Right lung (tissue), 10 donors: ENCODE results near the gene EFCAB10. TPM values are rescaled to one million over a fixed set of nuclear protein-coding genes. Genes with fewer than 3 reads are reported as not detected.

Experiments
- DNase-seq, 2 donors: peaks; one replicate each; pipeline ENCODE4 v3.0.0-alpha.2; 2013
- long read RNA-seq, 8 donors: transcript quantifications; one replicate each; lab custom pipeline, GENCODE V29; 2026
- polyA plus RNA-seq, 5 donors: library from polyadenylated mRNA; unstranded; fragments of 120-200 nt; gene quantifications; one replicate each; pipeline versions ENCODE4 v1.2.1 to v1.2.3, GENCODE V29; 2013; ENCODE audit warnings: inconsistent platforms in 1 of 5, low replicate concordance in 1 of 5; ENCODE audit not compliant: insufficient read length in 5 of 5, insufficient read depth in 1 of 5

EFCAB10 gene, protein sequence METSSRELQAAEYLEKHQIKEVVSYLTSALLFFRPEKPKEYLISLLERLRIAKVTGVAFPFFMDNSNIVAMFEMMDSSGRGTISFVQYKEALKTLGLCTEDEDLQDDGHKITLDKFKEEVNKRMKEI
- polyA plus RNA-seq = 1 to 10 TPM; 2.6 to 8.3 (median 5.4) TPM
- long read RNA-seq, donor 1, partial matches to known transcripts = 0 of 2 reads
- long read RNA-seq, donor 1, other reads (novel, unspliced or antisense) = 0 of 2 reads
- long read RNA-seq, donor 2 = 0 reads
- long read RNA-seq, donor 3, partial matches to known transcripts = 0 of 2 reads
- long read RNA-seq, donor 3, other reads (novel, unspliced or antisense) = 0 of 2 reads
- long read RNA-seq, donor 4, partial matches to known transcripts = 0 of 2 reads
- long read RNA-seq, donor 4, other reads (novel, unspliced or antisense) = 0 of 2 reads
- long read RNA-seq, donor 5 = 0 reads
- long read RNA-seq, donor 6, partial matches to known transcripts = 0 of 4 reads
- long read RNA-seq, donor 6, other reads (novel, unspliced or antisense) = 0 of 4 reads
- long read RNA-seq, donor 7, partial matches to known transcripts = 0 of 2 reads
- long read RNA-seq, donor 7, other reads (novel, unspliced or antisense) = 0 of 2 reads
- long read RNA-seq, donor 8 = 0 reads

DNA sequence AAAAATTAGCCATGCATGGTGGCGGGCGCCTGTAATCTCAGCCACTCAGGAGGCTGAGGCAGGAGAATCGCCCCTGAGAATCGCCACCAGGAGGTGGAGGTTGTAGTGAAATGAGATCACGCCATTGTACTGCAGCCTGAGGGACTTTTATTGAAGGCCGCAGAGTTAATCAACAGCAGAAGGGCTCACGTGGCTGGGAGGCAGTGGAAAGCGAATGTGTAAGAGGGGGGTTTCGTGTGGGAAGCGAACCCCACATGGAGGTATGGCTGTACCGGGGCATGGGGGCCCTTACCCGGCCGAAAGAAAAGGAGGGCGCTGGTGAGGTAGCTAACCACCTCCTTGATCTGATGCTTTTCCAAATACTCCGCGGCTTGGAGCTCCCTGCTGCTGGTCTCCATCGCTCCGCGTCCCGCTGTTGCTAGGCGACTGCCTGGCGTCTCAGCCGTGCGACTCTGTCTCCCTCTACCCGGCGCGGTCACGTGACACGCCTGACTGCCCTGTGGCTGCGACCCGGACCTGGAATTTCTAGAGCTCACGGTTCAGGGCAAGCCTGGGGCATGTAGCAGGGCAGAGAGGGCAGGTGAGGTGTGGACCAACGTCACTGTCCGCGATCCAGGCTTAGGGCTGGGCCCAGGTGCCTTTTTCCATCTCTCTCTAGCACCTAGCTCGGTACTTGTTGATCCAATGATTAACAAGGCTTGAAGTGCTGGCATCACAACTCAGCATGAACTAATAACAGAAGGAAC, at the start of gene EFCAB10:
Gene EFCAB10, minus strand, starts transcription at position 428 of the 746 bp plus-strand sequence. Its CDS starts 30 bp downstream, at position 398.
- peak; percentile 47 to 58 for DNase-seq

DNA sequence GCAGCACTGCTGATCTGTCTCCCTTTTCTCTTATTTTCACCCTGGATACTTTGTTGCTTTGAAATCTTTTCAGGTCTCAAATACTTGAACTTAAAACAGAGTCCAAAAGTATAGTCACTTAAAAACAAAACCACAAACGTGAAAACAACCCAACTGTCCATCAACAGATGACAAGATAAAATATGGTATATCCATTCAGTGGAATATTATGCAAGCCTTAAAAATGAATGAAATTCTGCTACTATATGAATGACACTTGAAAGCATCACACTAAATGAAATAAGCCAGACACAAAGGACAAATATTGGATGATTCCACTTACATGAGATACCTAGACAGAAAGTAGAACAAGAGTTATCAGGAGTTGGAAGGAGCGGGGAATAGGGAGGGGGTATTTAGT, 44.7 kb upstream of the EFCAB10 start:
- DNase-seq = no peak

DNA sequence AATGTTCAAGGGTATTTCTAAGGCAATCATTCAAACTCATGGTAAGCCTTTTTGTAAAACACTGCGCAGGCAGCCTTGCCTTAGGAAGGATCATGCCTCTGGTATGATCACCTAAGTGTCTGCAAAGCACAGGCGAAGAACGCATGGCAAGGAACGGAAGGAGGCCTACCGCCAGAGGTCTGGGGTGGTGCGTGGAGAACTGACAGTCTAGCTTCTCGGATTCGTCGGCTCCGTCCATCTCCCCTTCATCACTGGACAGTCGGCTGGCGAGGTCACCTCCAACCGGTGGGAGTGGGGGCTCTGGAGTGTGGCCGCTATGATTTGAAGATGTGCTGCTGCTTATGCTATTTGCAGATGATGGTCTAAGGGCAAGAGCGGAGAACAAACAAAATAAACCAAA, 42.6 kb upstream of the EFCAB10 start:
- no peak for DNase-seq

DNA sequence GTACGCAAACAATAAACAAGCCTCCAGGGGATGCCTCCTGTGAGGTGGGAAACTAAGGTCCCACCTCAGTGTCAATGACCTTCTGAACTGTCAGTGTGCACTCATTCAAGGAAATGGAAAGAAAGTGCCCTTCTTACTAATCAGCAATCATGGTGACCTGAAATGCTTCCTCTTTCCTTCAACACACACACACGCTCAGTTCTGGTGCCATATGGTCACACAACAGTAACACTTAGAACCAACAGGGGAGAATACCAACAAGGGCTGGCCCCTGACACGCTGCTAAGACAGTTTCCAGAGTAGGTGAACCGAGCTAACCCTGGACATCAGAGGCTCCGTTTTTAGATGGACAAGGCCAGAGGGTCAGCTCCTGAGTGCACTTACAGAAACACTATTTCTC, 42.1 kb upstream of the EFCAB10 start:
- no peak for DNase-seq

DNA sequence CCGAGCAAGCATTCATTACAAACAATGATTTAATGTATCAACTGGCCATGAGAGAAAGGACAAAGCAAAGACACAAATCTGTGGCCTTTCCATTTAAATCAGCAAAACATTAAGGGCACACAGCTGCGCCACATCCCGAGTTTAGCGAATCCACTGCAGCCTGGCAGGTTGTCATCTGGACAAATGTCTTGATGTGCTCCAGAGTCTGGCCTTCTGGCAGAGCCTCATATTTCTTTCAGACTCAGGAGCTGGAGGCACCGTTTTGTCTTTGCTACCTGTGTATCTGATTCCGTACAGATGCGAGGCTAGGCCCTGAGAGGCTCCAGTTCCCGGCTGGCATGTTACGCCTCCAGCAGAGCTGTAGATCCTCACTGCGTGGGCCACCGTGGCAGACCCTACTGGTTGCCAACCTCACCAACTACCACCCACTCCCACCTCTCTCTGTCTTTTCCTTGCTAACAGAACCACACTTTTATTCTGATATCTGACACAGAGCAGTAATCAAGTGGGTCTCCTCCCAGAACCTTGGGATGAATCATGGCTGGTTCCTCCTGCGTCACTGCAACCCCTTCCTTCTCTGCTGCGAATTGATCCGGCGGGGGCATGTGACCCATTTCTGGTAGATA, 40.9 kb upstream of the EFCAB10 start:
- DNase-seq = no peak

DNA sequence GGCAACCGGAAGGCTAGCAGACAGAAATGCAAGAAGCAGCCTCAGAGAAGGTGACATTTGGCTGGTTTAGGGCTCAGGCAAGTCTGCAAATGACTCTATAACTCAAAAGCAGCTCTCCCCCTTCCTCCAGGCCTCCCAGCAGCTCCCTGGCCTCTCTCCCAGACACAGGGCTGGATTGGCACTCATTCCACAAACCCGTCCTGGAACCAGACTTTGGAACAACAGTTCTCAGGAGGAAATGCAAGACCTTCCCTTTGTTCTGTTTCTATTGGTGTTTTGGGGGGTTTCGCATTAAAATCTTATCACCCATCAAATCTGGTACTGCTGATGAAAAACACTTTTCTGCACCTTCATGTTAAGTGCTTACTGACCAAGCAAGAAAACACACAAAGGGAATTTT, 40.3 kb upstream of the EFCAB10 start:
- peak; percentile 60 to 64 for DNase-seq

DNA sequence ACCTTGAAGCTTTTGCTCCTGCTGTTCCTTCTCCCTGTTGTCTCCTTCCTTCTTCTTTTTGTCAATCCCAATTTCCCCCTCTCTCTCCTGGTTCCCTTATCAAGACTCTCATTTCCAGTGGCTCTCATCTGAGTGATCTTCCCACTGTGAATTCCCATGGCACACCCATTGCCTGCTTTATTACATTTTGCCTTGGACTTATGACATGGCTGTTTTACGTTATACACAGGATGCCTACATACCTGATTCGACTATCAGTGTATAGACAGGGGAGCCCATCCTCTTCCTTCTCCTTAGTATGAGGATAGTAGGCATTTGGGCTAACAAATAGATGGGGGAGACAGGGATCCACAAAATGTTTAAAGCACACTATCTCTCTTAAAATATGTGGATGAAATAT, 39.9 kb upstream of the EFCAB10 start:
- DNase-seq = no peak

DNA sequence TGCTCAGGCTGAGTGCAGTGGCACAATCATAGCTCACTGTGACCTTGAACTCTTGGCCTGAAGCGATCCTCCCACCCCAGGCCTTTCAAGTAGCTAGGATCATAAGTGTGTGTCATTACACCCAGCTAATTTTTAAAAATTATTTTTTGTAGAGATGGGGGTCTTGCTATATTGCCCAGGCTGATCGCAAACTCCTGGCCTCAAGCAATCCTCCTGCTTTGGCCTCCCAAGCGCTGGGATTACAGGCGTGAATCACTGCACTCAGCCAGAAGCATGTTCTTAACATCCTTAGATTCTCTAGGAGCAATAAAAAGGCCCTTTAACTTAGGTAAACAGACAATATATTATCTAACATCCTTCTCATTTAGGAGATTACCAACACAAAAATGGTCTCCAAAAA, 38.3 kb upstream of the EFCAB10 start:
- DNase-seq = no peak

DNA sequence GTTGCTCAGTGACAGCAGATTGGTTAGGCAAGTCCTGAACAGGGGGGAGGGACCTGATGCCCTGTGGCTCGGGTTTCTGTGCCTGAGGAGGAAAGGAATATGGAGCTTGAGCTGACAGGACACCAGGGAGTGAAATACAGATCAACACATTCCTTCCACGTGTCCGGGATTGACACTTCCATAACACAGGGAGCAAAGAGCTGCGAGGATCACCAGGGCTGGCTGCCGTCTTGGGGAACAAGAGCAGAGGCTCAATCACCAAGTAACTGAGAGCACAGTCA, 36.7 kb upstream of the EFCAB10 start:
- DNase-seq = no peak

DNA sequence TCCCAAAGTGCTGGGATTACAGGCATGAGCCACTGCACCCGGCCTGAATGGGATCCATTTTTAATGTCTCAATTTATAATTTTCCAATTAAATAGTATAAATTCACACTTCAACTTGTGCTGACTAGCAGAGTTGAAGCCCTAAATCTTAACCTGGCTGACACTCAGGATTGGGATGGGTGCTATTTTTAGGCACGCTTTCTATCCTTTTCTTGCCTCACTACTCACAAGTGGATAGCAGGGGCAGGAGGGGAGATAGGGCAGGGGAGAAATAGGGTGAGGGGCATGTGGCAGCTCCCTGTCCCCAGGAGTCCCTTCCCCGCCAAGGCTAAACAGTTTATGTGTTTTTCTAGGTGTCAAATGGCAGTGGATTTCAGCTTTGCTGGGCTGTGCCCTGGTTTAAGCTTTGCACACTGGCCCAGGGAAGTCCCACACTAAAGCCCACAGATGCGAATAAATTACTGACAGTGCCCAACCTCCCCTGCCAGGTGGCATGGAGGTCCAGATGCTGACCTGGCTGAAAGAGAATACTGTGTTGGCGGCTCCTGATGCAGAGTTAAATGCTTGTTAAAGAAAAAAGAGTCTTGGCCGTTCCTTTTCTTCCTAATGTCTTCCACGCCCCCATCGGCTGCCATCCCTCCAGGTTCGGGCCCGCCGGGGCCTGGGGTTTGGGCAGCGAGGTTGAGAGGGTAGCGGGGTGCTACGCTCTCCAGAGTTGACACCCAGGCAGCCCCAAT, 36.2 kb upstream of the EFCAB10 start:
- DNase-seq = no peak

DNA sequence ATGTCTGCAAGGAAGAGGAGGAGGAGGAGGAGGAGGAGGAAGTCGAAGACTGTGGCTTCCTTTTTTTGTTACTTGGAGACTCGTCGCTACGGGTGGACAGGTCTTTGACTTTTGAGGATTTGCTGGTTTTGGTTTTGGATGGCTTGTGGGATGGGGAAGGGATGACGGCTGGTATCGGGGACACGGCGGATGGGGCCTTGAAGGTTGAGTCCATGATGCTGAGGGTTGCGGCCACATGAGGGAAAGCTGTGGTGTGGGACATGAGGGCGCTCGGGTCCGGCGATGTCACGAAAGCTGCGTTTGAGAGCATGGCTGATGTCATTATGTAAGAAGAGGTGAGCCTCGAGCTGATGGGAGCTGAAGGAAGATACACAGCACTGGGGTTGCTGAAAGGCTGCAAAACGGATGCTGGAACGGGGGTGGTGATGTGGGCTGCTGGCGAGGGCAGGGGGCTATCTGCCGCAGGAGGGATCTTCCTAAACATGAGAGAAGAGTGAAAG, 33.1 kb upstream of the EFCAB10 start:
- no peak for DNase-seq

DNA sequence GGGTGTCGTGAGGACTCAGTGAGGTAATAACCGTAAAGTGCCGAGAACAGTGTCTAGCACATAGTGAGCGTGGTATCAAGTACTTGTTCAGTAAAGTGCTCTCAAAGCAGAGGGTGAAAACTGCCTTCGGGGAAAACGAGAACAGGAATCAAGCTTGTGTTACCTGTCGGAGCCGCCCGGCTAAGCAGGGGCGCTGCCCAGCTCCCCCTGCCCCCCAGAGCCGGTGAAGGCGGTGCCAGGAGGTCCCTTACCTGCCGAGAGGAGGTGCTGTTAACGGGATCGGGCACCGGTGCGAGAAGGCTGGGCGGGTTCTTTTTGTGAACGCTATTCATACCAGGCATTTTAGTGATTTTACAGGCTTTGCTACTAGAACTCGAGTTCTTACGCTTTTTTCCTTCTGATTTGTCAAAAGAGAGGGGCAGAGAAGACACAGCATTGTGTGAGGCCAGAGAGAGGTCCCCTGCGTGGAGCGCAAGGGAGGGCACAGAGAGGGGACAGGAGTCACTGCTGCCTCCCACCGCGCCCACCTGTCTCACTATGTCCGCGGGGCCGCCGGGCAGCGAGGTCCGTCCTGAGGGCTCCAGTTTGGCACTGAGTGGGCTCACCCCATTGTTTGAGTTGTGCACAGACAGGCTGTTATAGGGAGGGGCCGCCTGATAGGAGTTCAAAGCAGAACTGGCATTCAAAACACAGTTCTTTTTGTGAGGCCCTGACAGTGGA, 32.5 kb upstream of the EFCAB10 start:
- DNase-seq = no peak

DNA sequence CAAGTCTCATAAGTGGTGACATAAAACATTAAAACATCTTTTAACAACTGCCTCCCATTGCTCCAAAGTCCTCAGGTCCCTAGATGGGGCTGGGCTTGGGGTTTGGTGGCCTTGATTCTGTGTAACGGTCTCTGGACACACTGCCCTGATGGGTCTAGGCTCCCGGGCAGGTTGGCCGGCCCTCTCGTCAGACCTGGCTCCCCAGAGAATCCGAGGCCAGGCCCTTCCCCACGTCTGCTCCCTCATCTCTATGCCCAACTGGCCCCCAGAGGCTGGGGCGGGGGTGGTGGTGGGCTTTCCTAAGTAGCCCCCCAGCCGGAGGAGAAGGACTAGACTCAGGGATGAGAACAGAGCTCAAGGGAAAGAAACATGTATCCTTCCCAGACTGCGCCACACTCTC, 31.5 kb upstream of the EFCAB10 start:
- no peak for DNase-seq

DNA sequence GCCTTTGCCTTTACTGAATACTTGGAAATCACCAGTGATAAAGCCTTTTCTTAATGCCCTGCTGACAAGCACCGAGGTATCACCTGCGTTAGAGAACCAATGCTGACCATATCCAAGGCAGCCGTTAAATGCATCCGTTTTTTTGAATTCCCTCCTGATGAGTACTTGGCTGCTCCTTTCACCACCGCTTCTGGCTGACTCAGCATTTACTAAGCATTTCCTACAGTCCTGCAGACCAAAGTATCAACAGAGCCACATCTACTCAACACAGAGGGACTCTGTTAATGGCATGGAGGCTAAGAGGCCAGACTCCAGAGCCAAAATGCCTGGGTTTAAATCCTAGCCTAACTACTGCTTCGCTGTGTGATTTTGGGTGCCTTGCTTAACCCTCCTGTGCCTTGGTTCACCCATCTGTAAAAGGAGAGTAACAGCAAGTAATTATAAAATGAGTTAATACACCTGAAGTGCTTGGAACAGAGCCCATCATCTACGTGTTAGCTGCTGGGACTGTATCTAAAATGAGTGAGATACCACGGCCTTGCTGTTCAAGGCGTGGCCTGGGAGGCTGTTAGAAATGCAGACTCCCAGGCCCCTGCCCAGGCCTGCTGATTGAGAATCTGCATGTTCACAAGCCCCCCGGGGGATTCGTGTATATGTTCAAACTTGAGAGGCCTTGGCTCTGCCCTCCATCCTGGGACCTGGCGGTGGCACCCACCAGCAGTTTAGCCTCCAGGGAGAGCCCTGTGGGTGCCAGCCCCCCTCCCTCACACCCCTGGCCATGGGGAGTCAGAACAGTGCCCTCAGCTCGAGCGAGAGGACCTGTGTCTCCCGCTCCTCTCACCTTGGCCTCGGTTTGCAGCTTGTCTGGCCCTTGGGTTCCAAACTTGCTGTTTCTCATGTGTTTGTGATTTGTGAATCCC, 30.8 kb upstream of the EFCAB10 start:
- DNase-seq = no peak

DNA sequence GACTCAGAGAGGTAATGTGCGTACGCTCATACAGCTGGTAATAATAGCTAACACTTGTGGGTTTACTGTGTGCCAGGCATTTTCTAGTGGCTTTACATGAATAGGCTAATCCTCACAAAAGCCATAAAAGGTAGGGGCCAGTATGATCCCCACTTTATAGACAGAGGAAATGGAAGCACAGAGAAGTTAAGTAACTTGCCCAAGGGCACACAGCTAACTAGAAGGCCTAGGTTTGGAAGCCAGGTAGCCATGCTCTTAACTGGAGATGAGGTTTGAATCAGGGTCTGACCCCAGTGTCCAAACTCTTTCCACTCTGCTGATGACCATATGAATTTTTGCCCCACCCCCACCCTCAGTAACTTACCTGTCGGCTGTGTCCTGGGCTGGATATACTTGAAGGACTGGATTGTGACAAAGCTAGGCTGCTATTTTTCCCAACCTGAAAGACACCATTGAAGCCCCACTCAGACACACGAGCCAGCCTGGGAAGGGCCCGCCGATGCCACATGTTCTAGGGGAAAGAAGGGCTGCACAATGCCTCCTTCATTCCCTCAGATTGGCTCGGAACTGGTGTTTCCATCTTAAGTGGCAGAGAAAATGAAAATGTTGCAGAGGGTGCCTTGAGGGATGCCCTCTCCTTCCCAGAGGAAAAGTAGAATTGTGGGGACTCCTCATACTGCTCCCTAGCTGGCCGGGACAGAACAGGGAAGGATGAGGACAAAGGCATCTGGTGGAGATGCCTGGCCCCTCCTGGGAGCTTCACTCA, 29.1 kb upstream of the EFCAB10 start:
- DNase-seq = no peak

DNA sequence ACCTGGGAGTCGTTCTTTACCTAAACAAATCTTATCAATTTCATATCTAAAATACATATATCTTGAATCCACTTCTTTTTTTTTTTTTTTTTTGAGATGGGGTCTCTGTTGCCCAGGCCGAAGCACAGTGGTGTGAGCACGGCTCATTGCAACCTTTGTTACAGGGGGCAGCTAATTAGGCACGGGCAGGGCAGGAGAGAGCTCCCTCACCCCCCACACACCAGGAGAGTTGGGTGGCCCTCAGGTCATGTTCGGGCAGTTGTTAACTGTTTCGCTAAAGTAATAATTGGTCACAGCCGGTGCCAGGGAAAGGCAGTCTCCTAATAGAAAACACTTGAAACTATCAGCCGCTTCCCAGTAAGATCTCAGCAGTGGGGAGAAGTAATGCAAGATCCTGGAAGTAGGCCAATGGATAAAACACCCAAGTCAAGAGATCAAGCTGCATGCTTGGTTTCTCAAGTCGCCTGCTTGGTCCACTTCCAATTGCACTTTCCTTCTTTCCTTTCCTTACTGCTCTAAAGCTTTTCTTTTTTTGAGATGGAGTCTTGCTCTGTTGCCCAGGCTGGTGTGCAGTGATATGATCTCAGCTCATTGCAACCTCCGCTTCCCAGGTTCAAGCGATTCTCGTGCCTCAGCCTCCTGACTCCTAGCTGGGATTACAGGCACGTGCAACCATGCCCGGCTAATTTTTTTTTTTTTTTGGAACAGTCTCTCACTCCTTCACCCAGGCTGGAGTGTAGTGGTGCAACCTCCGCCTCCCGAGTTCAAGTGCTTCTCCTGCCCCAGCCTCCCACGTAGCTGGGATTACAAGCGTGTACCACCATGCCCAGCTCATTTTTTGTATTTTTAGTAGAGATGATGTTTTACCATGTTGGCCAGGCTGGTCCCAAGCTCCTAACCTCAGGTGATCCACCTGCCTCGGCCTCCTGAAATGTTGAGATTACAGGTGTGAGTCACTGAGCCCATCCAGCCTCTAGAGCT, 21.3 kb upstream of the EFCAB10 start:
- peak in 1 of 2 donors; percentile 32 for DNase-seq

DNA sequence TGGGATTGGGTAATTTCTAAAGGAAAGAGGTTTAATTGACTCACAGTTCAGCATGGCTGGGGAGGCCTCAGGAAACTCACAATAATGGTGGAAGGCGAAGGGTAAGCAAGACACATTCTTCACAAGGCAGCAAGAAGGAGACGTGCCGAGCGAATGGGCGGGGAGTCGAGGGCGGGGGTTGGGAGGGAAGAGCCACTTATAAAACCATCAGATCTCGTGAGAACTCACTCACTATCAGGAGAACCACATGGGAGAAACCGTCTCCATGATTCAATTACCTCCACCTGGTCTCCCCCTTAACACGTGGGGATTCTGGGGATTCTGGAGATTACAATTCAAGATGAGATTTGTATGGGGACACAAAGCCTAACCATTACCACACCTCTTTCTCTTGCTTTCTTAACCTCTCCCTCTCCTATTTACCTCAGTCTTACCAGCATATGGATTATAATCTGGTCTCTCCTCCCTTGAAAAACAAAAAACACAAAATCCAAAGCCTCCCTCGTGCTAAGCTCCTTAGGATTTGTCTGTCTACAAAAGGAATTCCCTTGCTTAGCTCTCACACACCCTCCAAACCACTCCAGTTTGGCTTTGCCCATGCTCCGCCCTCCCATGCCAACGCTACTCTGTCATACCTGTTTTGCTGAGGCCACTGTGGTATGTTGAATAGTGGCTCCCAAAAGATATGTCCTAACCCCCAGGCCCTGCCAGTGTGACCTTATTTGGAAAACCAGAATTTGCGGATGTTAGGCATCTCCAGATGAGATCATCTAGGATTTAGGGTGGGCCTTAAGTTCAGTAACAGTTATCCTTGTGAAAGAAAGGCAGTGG, 19.6 kb upstream of the EFCAB10 start:
- DNase-seq = no peak
